GM18507 (cell line): ENCODE measurements around the gene PCSK2.

ENCODE experiments used
- DNase-seq: peaks from one replicate; pipeline ENCODE4 v3.0.0; 2011; ENCODE audit warnings: low read depth; ENCODE audit not compliant: insufficient read length; ENCODE audit errors: extremely low spot score
- FAIRE-seq: peaks from 2 replicates; lab custom pipeline; 2011; peaks lifted over from hg19 to GRCh38; lab: Jason Lieb, UNC

Gene PCSK2

GRCh38 chr20:17320456-17320855 lies 93.6 kb downstream of the PCSK2 start:
- no peak for DNase-seq
- no peak for FAIRE-seq

GRCh38 chr20:17326096-17326495 lies 99.3 kb downstream of the PCSK2 start:
- FAIRE-seq (no peak), DNase-seq (no peak)

- DNase-seq (no peak), FAIRE-seq (no peak)
These were observed 100.6 kb downstream of the PCSK2 start for GRCh38 chr20:17327185-17328148.

GRCh38 chr20:17334932-17335331 lies 108.1 kb downstream of the PCSK2 start:
- no peak for FAIRE-seq

GRCh38 chr20:17339000-17339399 lies 112.2 kb downstream of the PCSK2 start:
- FAIRE-seq: no peak
- DNase-seq: no peak

More at GRCh38 chr20:17334932-17335331, 108.1 kb downstream of the PCSK2 start:
- DNase-seq: no peak

- DNase-seq (no peak), FAIRE-seq (no peak)
These were observed 116.3 kb downstream of the PCSK2 start for GRCh38 chr20:17343091-17343490.

GRCh38 chr20:17343656-17344452 lies 117.0 kb downstream of the PCSK2 start:
- FAIRE-seq (no peak), DNase-seq (no peak)

- FAIRE-seq: no peak
These were observed 118.0 kb downstream of the PCSK2 start for GRCh38 chr20:17344790-17345189.

GRCh38 chr20:17345321-17345720 lies 118.5 kb downstream of the PCSK2 start:
- DNase-seq (no peak), FAIRE-seq (no peak)

More at GRCh38 chr20:17344790-17345189, 118.0 kb downstream of the PCSK2 start:
- no peak for DNase-seq

GRCh38 chr20:17350321-17350720 lies 123.5 kb downstream of the PCSK2 start:
- FAIRE-seq: no peak
- DNase-seq: no peak

GRCh38 chr20:17357238-17357637 lies 130.4 kb downstream of the PCSK2 start:
- DNase-seq (no peak), FAIRE-seq (no peak)

GRCh38 chr20:17358854-17359253 lies 132.0 kb downstream of the PCSK2 start:
- DNase-seq (no peak), FAIRE-seq (no peak)

- FAIRE-seq (no peak), DNase-seq (no peak)
These were observed 137.8 kb downstream of the PCSK2 start for GRCh38 chr20:17364681-17365080.

GRCh38 chr20:17365831-17366230 lies 139.0 kb downstream of the PCSK2 start:
- no peak for DNase-seq
- no peak for FAIRE-seq

GRCh38 chr20:17369506-17369905 lies 142.7 kb downstream of the PCSK2 start:
- FAIRE-seq (no peak), DNase-seq (no peak)

- DNase-seq: no peak
- no peak for FAIRE-seq
These were observed 146.1 kb downstream of the PCSK2 start for GRCh38 chr20:17372806-17373440.

GRCh38 chr20:17374086-17374485 lies 147.2 kb downstream of the PCSK2 start:
- DNase-seq (no peak), FAIRE-seq (no peak)

- no peak for FAIRE-seq
These were observed 149.2 kb downstream of the PCSK2 start for GRCh38 chr20:17376031-17376430.

GRCh38 chr20:17377231-17377630 lies 150.4 kb downstream of the PCSK2 start:
- DNase-seq: no peak
- FAIRE-seq: no peak

More at GRCh38 chr20:17376031-17376430, 149.2 kb downstream of the PCSK2 start:
- no peak for DNase-seq

GRCh38 chr20:17379651-17380050 lies 152.8 kb downstream of the PCSK2 start:
- DNase-seq: no peak
- FAIRE-seq: no peak
